HG03139 (cell line): ENCODE measurements around the gene PRDM2.
A peak's percentile ranks its signal among the peaks of the same experiment; 100 is the strongest.
"Not testable (repeated sequence)": the region's sequence is repeated elsewhere in the genome, so short reads cannot be mapped to it uniquely, and the experiment has no call there.

Experiments
- ATAC-seq: cut with Tn5 transposase; IDR thresholded peaks from one replicate; pipeline ENCODE4 v1.9.1; 2021; ENCODE audit not compliant: unreplicated experiment

PRDM2 gene

GRCh38 chr1:13700521-13701270, 708 bp downstream of the PRDM2 start:
- peak; percentile 32 for ATAC-seq

DNA sequence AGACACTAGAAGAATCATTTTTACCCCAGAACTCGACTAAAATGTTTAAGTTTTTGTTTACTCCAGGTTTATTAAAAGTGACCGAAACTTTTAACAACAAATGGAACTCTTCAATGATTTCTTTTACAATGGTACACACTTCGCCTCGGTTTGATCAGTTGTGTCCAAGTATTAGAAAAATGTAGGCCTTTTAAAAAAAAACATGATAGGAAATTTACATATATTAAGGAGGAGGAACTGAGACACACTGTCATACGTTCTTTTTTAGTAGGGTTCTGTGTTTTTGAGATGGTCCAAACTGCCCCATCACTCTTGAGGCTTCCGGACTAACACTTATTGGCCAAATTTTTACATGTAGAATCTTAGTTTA, 1.3 kb downstream of the PRDM2 start:
- ATAC-seq = no peak

GRCh38 chr1:13702425-13703127, 2.6 kb downstream of the PRDM2 start:
- peak; percentile 76 for ATAC-seq

GRCh38 chr1:13703128-13703513, 3.1 kb downstream of the PRDM2 start:
- no peak for ATAC-seq

DNA sequence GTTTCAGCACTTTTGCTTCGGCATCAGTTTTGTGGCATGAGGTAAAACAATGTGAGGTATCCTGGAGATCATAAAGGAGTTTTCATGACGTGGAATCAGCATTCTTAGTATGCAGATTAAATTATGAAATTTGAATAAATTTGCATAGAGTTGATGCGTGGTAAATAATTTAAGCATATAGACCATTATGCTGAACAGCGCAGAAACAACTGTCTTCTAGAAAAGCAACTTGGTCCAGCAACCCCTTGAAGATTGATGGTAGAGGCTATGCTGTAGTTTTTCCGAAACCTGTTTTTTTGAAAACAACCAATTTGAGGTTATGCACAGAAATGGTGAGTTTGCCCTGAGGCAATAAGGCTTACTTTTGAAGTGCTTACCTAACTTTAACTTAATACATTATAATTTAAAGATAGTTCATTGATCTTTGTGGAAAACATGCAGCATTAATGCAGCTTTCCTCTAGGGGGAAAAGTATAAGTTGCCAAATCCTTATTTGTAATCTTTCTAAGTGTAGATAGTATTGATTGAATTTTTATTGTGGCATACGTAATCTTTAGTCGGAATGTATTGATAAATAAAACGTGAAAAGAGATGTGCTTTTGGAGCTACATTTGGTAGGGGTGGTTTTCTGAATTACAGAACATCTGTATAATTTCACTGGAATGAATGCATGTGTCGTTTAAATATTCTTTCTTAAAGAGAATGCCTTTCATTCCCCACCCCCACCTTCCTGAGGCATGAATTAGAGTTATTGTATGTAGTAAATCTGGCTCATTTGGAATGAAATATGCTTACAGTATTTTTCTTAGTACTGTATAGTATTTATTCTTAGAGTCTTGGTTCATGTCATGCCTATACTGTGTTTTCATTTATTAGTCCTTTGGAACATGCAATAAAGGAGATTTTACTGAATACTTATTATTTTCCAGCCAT, 3.8 kb downstream of the PRDM2 start:
- ATAC-seq = no peak

DNA sequence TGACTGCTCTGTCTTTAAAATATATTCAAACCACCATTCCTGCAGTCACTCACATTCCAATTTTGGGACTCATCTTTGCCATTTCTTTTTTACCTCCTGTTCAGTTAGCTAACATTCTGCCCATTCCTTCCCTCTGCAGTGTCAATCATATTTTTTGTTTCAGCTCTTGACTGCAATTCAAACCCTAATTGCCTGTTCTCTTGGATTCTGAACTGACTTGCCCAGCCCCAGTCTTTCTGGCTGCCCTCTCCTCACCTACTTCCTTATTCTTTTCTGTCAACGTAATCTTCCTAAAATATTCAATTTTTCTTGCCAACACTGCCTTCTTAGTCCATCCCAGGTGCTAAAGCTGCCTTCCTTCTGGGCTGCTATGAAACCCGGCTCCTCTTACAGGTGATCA, 6.1 kb downstream of the PRDM2 start:
- ATAC-seq = no peak

DNA sequence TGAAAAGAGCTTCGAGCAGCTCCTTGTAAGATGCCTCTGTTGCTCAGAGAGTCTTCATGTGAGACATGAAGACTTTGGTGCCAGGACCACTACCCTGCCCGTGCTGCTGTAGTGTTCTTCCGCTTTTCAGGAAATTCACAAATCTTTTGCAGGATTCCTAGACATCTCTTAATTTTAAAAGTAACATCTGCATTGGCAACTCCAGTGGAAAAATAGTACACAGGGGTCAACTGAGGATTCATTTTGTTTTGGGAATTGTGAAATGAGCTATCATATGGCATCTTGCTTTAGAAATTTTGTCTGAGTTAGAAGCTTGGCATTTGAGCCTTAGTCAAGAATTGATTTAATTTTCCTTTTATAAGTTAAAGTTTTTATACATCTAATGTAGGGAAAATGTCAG, 7.2 kb downstream of the PRDM2 start:
- ATAC-seq = no peak

GRCh38 chr1:13708380-13708982, 8.5 kb downstream of the PRDM2 start:
- ATAC-seq = no peak

- no peak for ATAC-seq
Observed at GRCh38 chr1:13710086-13710485, 10.1 kb downstream of the PRDM2 start.

GRCh38 chr1:13714851-13715250, 14.9 kb downstream of the PRDM2 start:
- no peak for ATAC-seq

GRCh38 chr1:13715616-13716287, 15.8 kb downstream of the PRDM2 start:
- not testable (repeated sequence) for ATAC-seq

DNA sequence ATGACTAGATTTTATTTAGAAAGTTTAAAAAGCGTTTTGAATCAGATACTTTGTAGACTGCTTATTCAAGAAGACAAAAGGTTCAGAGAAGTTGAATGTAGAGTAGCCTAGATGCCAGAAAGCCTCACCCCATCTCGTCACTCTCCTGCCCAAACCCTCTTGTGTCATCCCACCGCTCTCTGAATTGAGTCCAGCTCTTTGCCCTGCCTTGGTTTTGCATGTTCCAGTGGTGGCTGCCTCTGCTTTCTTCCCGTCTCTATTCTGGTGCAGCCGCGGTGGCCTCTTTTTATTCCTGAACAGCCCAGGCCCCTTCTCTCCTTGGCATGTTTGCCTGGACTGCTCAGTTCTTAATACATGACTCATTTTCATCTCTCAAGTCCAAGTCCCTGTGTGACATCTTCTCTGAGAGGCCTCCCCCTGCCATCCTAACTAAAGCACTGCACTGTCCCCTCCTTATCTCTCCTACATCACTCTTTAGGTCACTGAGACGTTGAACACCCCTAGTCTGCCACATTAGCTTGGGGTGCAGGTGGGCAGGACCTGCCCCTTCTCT, 22.9 kb downstream of the PRDM2 start:
- ATAC-seq = no peak

DNA sequence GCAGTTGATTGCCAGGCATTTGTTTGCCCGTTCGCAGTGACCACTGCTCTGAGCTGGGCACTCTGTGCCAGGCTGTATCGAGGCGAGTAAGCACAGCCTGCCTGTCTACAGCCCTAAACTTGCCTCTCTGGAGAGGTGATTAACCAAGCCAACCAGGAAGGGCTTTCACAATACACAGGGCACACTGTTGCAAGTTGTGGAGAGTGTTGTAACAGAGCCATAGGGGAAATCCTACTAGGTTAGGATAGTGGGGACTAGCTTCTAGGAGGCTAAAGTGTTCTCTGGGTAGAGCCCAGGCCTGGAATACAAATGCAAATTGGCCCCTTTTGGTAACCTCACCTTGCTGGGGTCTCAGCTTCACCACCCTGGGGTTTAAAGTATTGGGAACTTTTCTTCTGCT, 23.8 kb downstream of the PRDM2 start:
- no peak for ATAC-seq

DNA sequence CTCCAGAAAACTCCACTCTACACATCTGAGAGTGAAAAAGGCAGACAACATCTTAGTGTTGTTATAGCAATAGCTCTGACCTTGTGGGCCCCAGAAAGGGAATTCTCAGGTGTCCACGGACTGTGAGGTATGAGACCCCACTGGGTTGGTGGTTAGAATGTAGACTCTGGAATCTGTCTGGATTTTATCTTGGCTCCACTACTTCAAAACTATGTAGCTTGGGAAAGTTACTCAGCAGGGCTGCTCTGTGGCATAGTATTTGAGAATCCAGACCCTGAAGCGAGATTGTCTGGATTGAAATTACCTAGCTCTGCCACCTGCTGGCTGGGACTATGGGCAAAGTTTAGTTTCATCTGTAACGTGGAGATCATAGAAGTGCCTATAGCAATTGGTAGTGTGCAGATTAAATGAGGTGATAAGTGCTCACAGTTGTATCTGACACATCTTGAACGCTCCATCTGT, 25.8 kb downstream of the PRDM2 start:
- ATAC-seq = no peak

DNA sequence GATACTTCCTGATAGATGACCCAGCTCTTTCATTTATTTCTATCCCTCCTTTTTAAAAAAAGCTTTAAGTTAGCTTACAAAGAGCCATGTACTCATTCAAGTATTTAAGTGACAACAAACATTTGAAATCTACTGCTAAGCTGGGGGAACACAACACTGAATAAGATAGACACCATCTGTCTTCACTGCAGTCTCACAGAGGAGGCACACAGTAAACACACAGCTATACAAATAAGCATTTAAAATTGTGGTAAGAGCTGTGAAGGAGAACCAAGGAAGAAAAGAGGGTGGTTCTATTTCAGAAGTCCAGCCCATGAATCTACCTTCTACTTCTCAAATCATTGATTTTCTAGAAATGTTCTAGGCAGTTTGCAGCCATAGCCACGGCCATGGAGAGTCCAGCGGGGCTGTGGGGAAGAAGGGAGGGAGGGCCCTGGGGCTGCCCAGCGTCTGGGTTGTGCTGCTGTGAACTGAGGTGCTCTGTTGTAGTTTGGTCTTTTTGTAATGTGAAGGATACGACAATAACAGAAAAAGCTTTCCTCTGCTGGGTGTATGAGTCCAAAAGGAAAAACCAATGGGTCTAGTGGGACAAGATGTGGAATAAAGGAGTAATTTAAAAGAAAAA, 28.2 kb downstream of the PRDM2 start:
- ATAC-seq = no peak

- no peak for ATAC-seq
Observed at GRCh38 chr1:13730291-13730690, 30.3 kb downstream of the PRDM2 start.

GRCh38 chr1:13730751-13731482, 30.9 kb downstream of the PRDM2 start:
- peak; percentile 87 for ATAC-seq

- no peak for ATAC-seq
Observed at GRCh38 chr1:13731897-13732296, 31.9 kb downstream of the PRDM2 start.
